ENCODE measurements around the gene ACO1.

The ACO1 gene

GRCh38 chr9:32384364-32385151 is at the start of gene ACO1:
Gene ACO1, plus strand, starts transcription at chr9:32384643. Its CDS starts 20,864 bp downstream, at chr9:32405507.
- DNase-seq (ENCODE audit: low read depth) = peak; percentile 85

GRCh38 chr9:32334916-32335895 is 49.2 kb upstream of the ACO1 start:
- no peak overlapping the region for H3K4me3 ChIP-seq (replicated peaks; ENCODE audit: low read depth, low read length)
- no peak for TF ChIP-seq CTCF (IDR thresholded peaks at IDR 0.05; ENCODE audit: low read length, missing control alignments)
- no peak for DNase-seq (ENCODE audit: low read depth)

More at GRCh38 chr9:32384364-32385151, at the start of gene ACO1:
- no peak for TF ChIP-seq CTCF (IDR thresholded peaks at IDR 0.05; ENCODE audit: low read length, missing control alignments)
- H3K4me3 ChIP-seq (replicated peaks; ENCODE audit: low read depth, low read length) = peak within 1 kb of the TSS; percentile 75

- no peak for TF ChIP-seq CTCF (IDR thresholded peaks at IDR 0.05; ENCODE audit: low read length, missing control alignments)
- H3K4me3 ChIP-seq (replicated peaks; ENCODE audit: low read depth, low read length) = no peak overlapping the region
- no peak for DNase-seq (ENCODE audit: low read depth)
Measured at GRCh38 chr9:32339424-32339823, 45.0 kb upstream of the ACO1 start.

- no peak for DNase-seq (ENCODE audit: low read depth)
- H3K4me3 ChIP-seq (replicated peaks; ENCODE audit: low read depth, low read length) = no peak overlapping the region
- TF ChIP-seq CTCF (IDR thresholded peaks at IDR 0.05; ENCODE audit: low read length, missing control alignments) = no peak
Measured at GRCh38 chr9:32340361-32340760, 44.1 kb upstream of the ACO1 start.

GRCh38 chr9:32344551-32345182 is 39.8 kb upstream of the ACO1 start:
- no peak for TF ChIP-seq CTCF (IDR thresholded peaks at IDR 0.05; ENCODE audit: low read length, missing control alignments)
- DNase-seq (ENCODE audit: low read depth) = peak; percentile 35
- H3K4me3 ChIP-seq (replicated peaks; ENCODE audit: low read depth, low read length) = no peak overlapping the region

- no peak for TF ChIP-seq CTCF (IDR thresholded peaks at IDR 0.05; ENCODE audit: low read length, missing control alignments)
- no peak overlapping the region for H3K4me3 ChIP-seq (replicated peaks; ENCODE audit: low read depth, low read length)
- DNase-seq (ENCODE audit: low read depth) = no peak
Measured at GRCh38 chr9:32345243-32345642, 39.2 kb upstream of the ACO1 start.

Measured in fibroblast of pulmonary artery (primary cell).